ENCODE measurements around the gene SSNA1. TPM values are rescaled to one million over a fixed set of nuclear protein-coding genes. Genes with fewer than 3 reads are reported as not detected.

The SSNA1 gene
- total and polyA plus RNA-seq, 2 donors (not counting 1 experiment from before 2014, with no cell fraction given) = 53.6 to 129 TPM

GRCh38 chr9:137206602-137207001 lies 18.1 kb downstream of the SSNA1 start:
- Mint-ChIP-seq H3K27me3 (no peaks in the 10 kb centered on the region), H3K4me1 (peaks cover 37% of the 10 kb centered on the region), H3K4me3 (peak overlapping the region; percentile 93), H3K27ac (peak overlapping the region; percentile 88), H3K9me3 (ENCODE audit: insufficient read depth) (no peaks in the 10 kb centered on the region)
- H2AFZ ChIP-seq (ENCODE audit: insufficient read depth, low read depth, low read length, poor library complexity, severe bottlenecking) = no peak overlapping the region
- no peak for TF ChIP-seq EZH2 (IDR thresholded peaks at IDR 0.05; ENCODE audit: borderline replicate concordance, insufficient read depth, low read depth, low read length, poor library complexity, severe bottlenecking)
- TF ChIP-seq CTCF (IDR thresholded peaks at IDR 0.05) = no peak
- CTCF ChIA-PET = interaction anchor here (1.3 to 2.1 kb wide), 3 partner anchors 19 to 30 kb away, joined by 4 to 5 read pairs (median 4); partner anchors contain the start of genes CYSRT1 and RNF224
- peaks cover 31 to 44% of the 10 kb centered on the region in 2 donors for H3K4me1 ChIP-seq (ENCODE audit: control insufficient read depth in 2 of 2, insufficient read depth in 2 of 2, low read length in 2 of 2)
- DNase-seq (no peak), ATAC-seq (ENCODE audit: low read depth) (no peak)
- peak overlapping the region in 1 of 5 experiments; percentile 66 for H3K4me3 ChIP-seq (ENCODE audit: control extremely low read depth in 1 of 5, extremely low read depth in 1 of 5, insufficient read depth in 1 of 5, low read depth in 2 of 5, low read length in 4 of 5)
- peak overlapping the region; percentile 85 for H3K4me2 ChIP-seq (replicated peaks; ENCODE audit: low read depth, low read length, poor library complexity, severe bottlenecking)
- peaks cover 0 to 5% of the 10 kb centered on the region in 2 experiments for H3K36me3 ChIP-seq (replicated peaks in 1 of 2; ENCODE audit: control extremely low read depth in 1 of 2, control insufficient read depth in 1 of 2, extremely low read depth in 1 of 2, insufficient read depth in 2 of 2, low read length in 1 of 2)
- 86% methylated on average over 7 of the region's 7 CpGs for WGBS (ENCODE audit: insufficient coverage)
- peak overlapping the region; percentile 84 for H3K9ac ChIP-seq (ENCODE audit: low read length)
- peaks cover 58% of the 10 kb centered on the region for H3K79me2 ChIP-seq (ENCODE audit: control insufficient read depth, insufficient read depth, low read length)
- peaks cover 43% of the 10 kb centered on the region for H4K20me1 ChIP-seq (ENCODE audit: control insufficient read depth, insufficient read depth, low read length, poor library complexity, severe bottlenecking)
- no peaks in the 10 kb centered on the region for H3K27me3 ChIP-seq (replicated peaks in 1 of 4; ENCODE audit: control extremely low read depth in 1 of 4, control insufficient read depth in 3 of 4, insufficient read depth in 4 of 4, low read length in 3 of 4)
- POLR2A ChIA-PET = interaction anchor here (1.1 to 2.1 kb wide), 4 partner anchors 16 to 77 kb away, joined by 3 to 10 read pairs (median 4); partner anchors contain the start of genes ANAPC2, RNF208, SSNA1 and TUBB4B
- no peaks in the 10 kb centered on the region for H3K9me3 ChIP-seq (ENCODE audit: control extremely low read depth in 1 of 3, control insufficient read depth in 2 of 3, insufficient read depth in 1 of 3, low read length in 2 of 3)
- intact Hi-C loops (cut with micrococcal nuclease) = loop anchor here (10.0 kb wide), 1 partner anchor 322 kb away; the partner anchor contains the start of gene TRAF2
- no peak overlapping the region for H3K27ac ChIP-seq (ENCODE audit: low read length in 2 of 2)

- Histone ChIP-seq H3K27me3 (replicated peaks in 1 of 4; ENCODE audit: control extremely low read depth in 1 of 4, control insufficient read depth in 3 of 4, insufficient read depth in 4 of 4, low read length in 3 of 4) (no peaks in the 10 kb centered on the region), H3K4me3 (ENCODE audit: control extremely low read depth in 1 of 5, extremely low read depth in 1 of 5, insufficient read depth in 1 of 5, low read depth in 2 of 5, low read length in 4 of 5) (no peak overlapping the region), H3K36me3 (replicated peaks in 1 of 2; ENCODE audit: control extremely low read depth in 1 of 2, control insufficient read depth in 1 of 2, extremely low read depth in 1 of 2, insufficient read depth in 2 of 2, low read length in 1 of 2) (no peaks in the 10 kb centered on the region), H2AFZ (ENCODE audit: insufficient read depth, low read depth, low read length, poor library complexity, severe bottlenecking) (no peak overlapping the region), H3K9ac (ENCODE audit: low read length) (no peak overlapping the region), H3K79me2 (ENCODE audit: control insufficient read depth, insufficient read depth, low read length) (peaks cover 14% of the 10 kb centered on the region), H3K4me1 (ENCODE audit: control insufficient read depth in 2 of 2, insufficient read depth in 2 of 2, low read length in 2 of 2) (peaks cover 6 to 9% of the 10 kb centered on the region in 2 donors), H3K27ac (ENCODE audit: low read length in 2 of 2) (no peak overlapping the region), H3K9me3 (ENCODE audit: control extremely low read depth in 1 of 3, control insufficient read depth in 2 of 3, insufficient read depth in 1 of 3, low read length in 2 of 3) (no peaks in the 10 kb centered on the region), H4K20me1 (ENCODE audit: control insufficient read depth, insufficient read depth, low read length, poor library complexity, severe bottlenecking) (peaks cover 9% of the 10 kb centered on the region), H3K4me2 (replicated peaks; ENCODE audit: low read depth, low read length, poor library complexity, severe bottlenecking) (no peak overlapping the region)
- ChIA-PET CTCF (no interaction called here), POLR2A (no interaction called here)
- H3K4me1 Mint-ChIP-seq = peaks cover 11% of the 10 kb centered on the region
- no peaks in the 10 kb centered on the region for H3K9me3 Mint-ChIP-seq (ENCODE audit: insufficient read depth)
- WGBS (ENCODE audit: insufficient coverage) = 87% methylated on average over 13 of the region's 13 CpGs
- intact Hi-C loops (cut with micrococcal nuclease) = no loop called here
- no peak overlapping the region for H3K27ac Mint-ChIP-seq
- no peak overlapping the region for H3K4me3 Mint-ChIP-seq
- ATAC-seq (ENCODE audit: low read depth) (no peak), DNase-seq (no peak)
- H3K27me3 Mint-ChIP-seq = no peaks in the 10 kb centered on the region
- TF ChIP-seq CTCF (IDR thresholded peaks at IDR 0.05) (no peak), EZH2 (IDR thresholded peaks at IDR 0.05; ENCODE audit: borderline replicate concordance, insufficient read depth, low read depth, low read length, poor library complexity, severe bottlenecking) (no peak)
Measured at GRCh38 chr9:137211532-137211931, 23.1 kb downstream of the SSNA1 start.
